HepG2 (cell line): ENCODE measurements around the gene HSDL1. TPM values are rescaled to one million over a fixed set of nuclear protein-coding genes. Genes with fewer than 3 reads are reported as not detected.

Experiments used
- ARHGAP35 ChIP-seq: sonication (generic); formaldehyde crosslinking; IDR thresholded peaks from 2 replicates; pipeline ENCODE4 v1.9.0; 2022; ENCODE audit warnings: mild to moderate bottlenecking, inconsistent platforms, moderate library complexity, missing genetic modification reagents, borderline replicate concordance
- CAMTA2 ChIP-seq: sonication (generic); formaldehyde crosslinking; IDR thresholded peaks from 2 replicates; pipeline ENCODE4 v1.4.0; 2020; ENCODE audit warnings: mild to moderate bottlenecking, missing genetic modification reagents, borderline replicate concordance
- FOXA3 ChIP-seq: IDR thresholded peaks from 2 replicates; pipeline ENCODE4 v1.6.1; 2016; ENCODE audit warnings: missing genetic modification reagents, missing compliant biosample characterization
- HIVEP1 ChIP-seq: sonication (generic); formaldehyde crosslinking; IDR thresholded peaks from 2 replicates; pipeline ENCODE4 v1.4.0; 2020; ENCODE audit warnings: mild to moderate bottlenecking, missing genetic modification reagents
- KMT2B ChIP-seq: IDR thresholded peaks from 2 replicates; pipeline ENCODE4 v1.6.1; 2016; ENCODE audit warnings: missing genetic modification reagents, missing compliant biosample characterization
- MYC ChIP-seq: sonication (generic); formaldehyde crosslinking; IDR thresholded peaks from 2 replicates; pipeline ENCODE4 v1.9.0; 2021; ENCODE audit warnings: missing genetic modification reagents, borderline replicate concordance
- RORA ChIP-seq: sonication (generic); formaldehyde crosslinking; IDR thresholded peaks from 2 replicates; pipeline ENCODE4 v1.5.0; 2020; ENCODE audit warnings: mild to moderate bottlenecking, missing genetic modification reagents, moderate library complexity
- SAP130 ChIP-seq: IDR thresholded peaks from 2 replicates; pipeline ENCODE4 v1.6.1; 2016; ENCODE audit warnings: low read depth
- ZNF143 ChIP-seq: sonication (generic); formaldehyde crosslinking; IDR thresholded peaks from 2 replicates; pipeline ENCODE4 v1.4.0; 2020; ENCODE audit warnings: missing genetic modification reagents
- ZNF292 ChIP-seq: sonication (generic); formaldehyde crosslinking; IDR thresholded peaks from 2 replicates; pipeline ENCODE4 v1.8.1; 2022; ENCODE audit warnings: mild to moderate bottlenecking, low read depth, missing genetic modification reagents, borderline replicate concordance
- ZNF335 ChIP-seq: sonication (generic); formaldehyde crosslinking; IDR thresholded peaks from 2 replicates; pipeline ENCODE4 v1.4.0; 2020; ENCODE audit warnings: missing genetic modification reagents
- ZNF607 ChIP-seq: sonication (generic); formaldehyde crosslinking; IDR thresholded peaks from 2 replicates; pipeline ENCODE4 v1.5.1; 2020; ENCODE audit warnings: missing genetic modification reagents, mild to moderate bottlenecking, borderline replicate concordance
- ZNF891 ChIP-seq: sonication (generic); formaldehyde crosslinking; IDR thresholded peaks from 2 replicates; pipeline ENCODE4 v1.5.0; 2020; ENCODE audit warnings: mild to moderate bottlenecking, missing genetic modification reagents
- polyA plus RNA-seq, 8 experiments: library from polyadenylated mRNA; depleted of rRNA in 3 of 8; stranded (reverse) in 7 of 8; unstranded in 1 of 8; fragments of >200 nt; fragmentation: Illumina TruSeq in 4 of 8; extraction: Trizol in 4 of 8; gene quantifications; 2 replicates each; pipeline versions ENCODE4 v1.2.1 to v1.2.3, GENCODE V29; 2011 to 2016; ENCODE audit warnings: low read depth in 4 of 8, missing spikeins in 1 of 8, mixed read lengths in 1 of 8; ENCODE audit not compliant: insufficient read depth in 1 of 8
- total RNA-seq, 5 experiments: library from RNA; depleted of rRNA; stranded (reverse); fragments of >200 nt; fragmentation: Illumina TruSeq; extraction: Trizol; gene quantifications; 2 replicates each; pipeline ENCODE4 v1.2.3, GENCODE V29; 2016; ENCODE audit warnings: low read depth in 1 of 5
- TF ChIP-seq, protein P1 (sequence below): sonication (generic); formaldehyde crosslinking; IDR thresholded peaks from 2 replicates; pipeline ENCODE4 v1.5.0; 2020; ENCODE audit warnings: missing genetic modification reagents, mild to moderate bottlenecking, borderline replicate concordance
- TF ChIP-seq, protein P2 (sequence below): sonication (generic); formaldehyde crosslinking; IDR thresholded peaks from 2 replicates; pipeline ENCODE4 v1.4.0; 2020; ENCODE audit warnings: missing genetic modification reagents, borderline replicate concordance
- TF ChIP-seq, protein P3 (sequence below): sonication (generic); formaldehyde crosslinking; IDR thresholded peaks from 2 replicates; pipeline ENCODE4 v1.4.0; 2020; ENCODE audit warnings: missing genetic modification reagents, borderline replicate concordance
- TF ChIP-seq, protein P4 (sequence below): sonication (generic); formaldehyde crosslinking; conservative IDR thresholded peaks from 2 replicates; pipeline ENCODE4 v1.8.0; 2022; ENCODE audit warnings: mild to moderate bottlenecking, moderate library complexity, missing genetic modification reagents

Gene HSDL1
- total and polyA plus RNA-seq, 2 of the 13 experiments (the other 11 are each of a cell fraction or from before 2014, with no cell fraction given), result 49.2 to 49.7 TPM

DNA sequence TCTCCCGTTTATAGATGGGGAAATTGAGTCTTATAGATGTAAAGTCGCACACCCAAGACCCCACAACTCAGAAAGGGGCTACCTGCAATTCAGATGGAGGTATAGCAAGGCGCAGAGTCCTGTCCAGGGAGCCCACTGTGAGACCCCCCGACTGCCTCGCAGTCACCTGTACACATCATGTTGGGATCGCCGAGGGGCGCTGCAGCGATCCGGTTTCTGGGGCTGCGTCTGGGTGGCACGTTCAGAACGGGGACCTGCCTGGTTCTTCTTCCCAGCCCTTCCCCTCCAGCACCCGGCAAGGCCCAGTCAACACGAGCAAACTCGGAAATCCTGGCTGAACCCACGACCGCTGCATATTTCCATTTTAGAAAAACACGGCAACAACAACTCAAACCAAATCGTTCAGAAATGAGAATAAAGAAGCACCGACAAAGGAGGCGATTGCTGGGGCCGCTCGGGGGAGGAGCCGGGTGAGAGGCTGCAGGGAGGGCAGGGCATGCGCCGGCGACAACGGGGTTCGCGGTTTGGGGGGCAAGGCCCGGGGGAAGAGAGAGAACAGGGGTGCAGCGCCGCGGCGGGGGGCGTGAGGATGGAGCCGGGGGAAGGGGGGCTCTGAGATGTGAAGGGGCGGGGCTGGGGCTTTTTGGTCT is 643 bp downstream of the HSDL1 start (continued):
- TF ChIP-seq, protein P1, sequence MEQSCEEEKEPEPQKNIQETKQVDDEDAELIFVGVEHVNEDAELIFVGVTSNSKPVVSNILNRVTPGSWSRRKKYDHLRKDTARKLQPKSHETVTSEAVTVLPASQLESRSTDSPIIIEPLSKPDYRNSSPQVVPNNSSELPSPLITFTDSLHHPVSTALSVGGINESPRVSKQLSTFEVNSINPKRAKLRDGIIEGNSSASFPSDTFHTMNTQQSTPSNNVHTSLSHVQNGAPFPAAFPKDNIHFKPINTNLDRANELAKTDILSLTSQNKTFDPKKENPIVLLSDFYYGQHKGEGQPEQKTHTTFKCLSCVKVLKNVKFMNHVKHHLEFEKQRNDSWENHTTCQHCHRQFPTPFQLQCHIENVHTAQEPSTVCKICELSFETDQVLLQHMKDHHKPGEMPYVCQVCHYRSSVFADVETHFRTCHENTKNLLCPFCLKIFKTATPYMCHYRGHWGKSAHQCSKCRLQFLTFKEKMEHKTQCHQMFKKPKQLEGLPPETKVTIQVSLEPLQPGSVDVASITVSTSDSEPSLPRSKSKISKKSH, result 0 out of 2 replicates have a peak, but pooled peaks have one; percentile 49
- peak; percentile 34 for TF ChIP-seq ZNF292 (CRISPR knock-in tag)
- TF ChIP-seq MYC (CRISPR knock-in tag), result peak; percentile 6; the same call in 1 of the 2 replicates
- TF ChIP-seq SAP130 (CRISPR knock-in tag), result peak; percentile 68
- TF ChIP-seq CAMTA2 (CRISPR knock-in tag), result 0 out of 2 replicates have a peak, but pooled peaks have one; percentile 13
- no peak for TF ChIP-seq RORA (CRISPR knock-in tag)
- TF ChIP-seq HIVEP1, result peak; percentile 55; the same call in 1 of the 2 replicates
- TF ChIP-seq, protein P2, sequence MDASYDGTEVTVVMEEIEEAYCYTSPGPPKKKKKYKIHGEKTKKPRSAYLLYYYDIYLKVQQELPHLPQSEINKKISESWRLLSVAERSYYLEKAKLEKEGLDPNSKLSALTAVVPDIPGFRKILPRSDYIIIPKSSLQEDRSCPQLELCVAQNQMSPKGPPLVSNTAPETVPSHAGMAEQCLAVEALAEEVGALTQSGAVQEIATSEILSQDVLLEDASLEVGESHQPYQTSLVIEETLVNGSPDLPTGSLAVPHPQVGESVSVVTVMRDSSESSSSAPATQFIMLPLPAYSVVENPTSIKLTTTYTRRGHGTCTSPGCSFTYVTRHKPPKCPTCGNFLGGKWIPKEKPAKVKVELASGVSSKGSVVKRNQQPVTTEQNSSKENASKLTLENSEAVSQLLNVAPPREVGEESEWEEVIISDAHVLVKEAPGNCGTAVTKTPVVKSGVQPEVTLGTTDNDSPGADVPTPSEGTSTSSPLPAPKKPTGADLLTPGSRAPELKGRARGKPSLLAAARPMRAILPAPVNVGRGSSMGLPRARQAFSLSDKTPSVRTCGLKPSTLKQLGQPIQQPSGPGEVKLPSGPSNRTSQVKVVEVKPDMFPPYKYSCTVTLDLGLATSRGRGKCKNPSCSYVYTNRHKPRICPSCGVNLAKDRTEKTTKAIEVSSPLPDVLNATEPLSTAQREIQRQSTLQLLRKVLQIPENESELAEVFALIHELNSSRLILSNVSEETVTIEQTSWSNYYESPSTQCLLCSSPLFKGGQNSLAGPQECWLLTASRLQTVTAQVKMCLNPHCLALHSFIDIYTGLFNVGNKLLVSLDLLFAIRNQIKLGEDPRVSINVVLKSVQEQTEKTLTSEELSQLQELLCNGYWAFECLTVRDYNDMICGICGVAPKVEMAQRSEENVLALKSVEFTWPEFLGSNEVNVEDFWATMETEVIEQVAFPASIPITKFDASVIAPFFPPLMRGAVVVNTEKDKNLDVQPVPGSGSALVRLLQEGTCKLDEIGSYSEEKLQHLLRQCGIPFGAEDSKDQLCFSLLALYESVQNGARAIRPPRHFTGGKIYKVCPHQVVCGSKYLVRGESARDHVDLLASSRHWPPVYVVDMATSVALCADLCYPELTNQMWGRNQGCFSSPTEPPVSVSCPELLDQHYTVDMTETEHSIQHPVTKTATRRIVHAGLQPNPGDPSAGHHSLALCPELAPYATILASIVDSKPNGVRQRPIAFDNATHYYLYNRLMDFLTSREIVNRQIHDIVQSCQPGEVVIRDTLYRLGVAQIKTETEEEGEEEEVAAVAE (CRISPR knock-in tag), result no peak
- no peak for TF ChIP-seq ZNF143 (CRISPR knock-in tag)
- TF ChIP-seq ZNF335 (CRISPR knock-in tag), result 0 out of 2 replicates have a peak, but pooled peaks have one; percentile 3
- TF ChIP-seq, protein P3, sequence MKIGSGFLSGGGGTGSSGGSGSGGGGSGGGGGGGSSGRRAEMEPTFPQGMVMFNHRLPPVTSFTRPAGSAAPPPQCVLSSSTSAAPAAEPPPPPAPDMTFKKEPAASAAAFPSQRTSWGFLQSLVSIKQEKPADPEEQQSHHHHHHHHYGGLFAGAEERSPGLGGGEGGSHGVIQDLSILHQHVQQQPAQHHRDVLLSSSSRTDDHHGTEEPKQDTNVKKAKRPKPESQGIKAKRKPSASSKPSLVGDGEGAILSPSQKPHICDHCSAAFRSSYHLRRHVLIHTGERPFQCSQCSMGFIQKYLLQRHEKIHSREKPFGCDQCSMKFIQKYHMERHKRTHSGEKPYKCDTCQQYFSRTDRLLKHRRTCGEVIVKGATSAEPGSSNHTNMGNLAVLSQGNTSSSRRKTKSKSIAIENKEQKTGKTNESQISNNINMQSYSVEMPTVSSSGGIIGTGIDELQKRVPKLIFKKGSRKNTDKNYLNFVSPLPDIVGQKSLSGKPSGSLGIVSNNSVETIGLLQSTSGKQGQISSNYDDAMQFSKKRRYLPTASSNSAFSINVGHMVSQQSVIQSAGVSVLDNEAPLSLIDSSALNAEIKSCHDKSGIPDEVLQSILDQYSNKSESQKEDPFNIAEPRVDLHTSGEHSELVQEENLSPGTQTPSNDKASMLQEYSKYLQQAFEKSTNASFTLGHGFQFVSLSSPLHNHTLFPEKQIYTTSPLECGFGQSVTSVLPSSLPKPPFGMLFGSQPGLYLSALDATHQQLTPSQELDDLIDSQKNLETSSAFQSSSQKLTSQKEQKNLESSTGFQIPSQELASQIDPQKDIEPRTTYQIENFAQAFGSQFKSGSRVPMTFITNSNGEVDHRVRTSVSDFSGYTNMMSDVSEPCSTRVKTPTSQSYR, result 0 out of 2 replicates have a peak, but pooled peaks have one; percentile 4
- TF ChIP-seq, protein P4, sequence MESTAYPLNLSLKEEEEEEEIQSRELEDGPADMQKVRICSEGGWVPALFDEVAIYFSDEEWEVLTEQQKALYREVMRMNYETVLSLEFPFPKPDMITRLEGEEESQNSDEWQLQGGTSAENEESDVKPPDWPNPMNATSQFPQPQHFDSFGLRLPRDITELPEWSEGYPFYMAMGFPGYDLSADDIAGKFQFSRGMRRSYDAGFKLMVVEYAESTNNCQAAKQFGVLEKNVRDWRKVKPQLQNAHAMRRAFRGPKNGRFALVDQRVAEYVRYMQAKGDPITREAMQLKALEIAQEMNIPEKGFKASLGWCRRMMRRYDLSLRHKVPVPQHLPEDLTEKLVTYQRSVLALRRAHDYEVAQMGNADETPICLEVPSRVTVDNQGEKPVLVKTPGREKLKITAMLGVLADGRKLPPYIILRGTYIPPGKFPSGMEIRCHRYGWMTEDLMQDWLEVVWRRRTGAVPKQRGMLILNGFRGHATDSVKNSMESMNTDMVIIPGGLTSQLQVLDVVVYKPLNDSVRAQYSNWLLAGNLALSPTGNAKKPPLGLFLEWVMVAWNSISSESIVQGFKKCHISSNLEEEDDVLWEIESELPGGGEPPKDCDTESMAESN, result 0 out of 2 replicates have a peak, but pooled peaks have one; percentile 7
- peak; percentile 22; the same call in 1 of the 2 replicates for TF ChIP-seq KMT2B (CRISPR knock-in tag)
- TF ChIP-seq ZNF891 (CRISPR knock-in tag), result peak; percentile 36; the same call in 1 of the 2 replicates
- TF ChIP-seq FOXA3 (CRISPR knock-in tag), result 0 out of 2 replicates have a peak, but pooled peaks have one; percentile 6
- TF ChIP-seq ZNF607 (CRISPR knock-in tag), result no peak
- TF ChIP-seq ARHGAP35 (CRISPR knock-in tag), result 0 out of 2 replicates have a peak, but pooled peaks have one; percentile 69
